ENCODE measurements around the gene PRMT2.

- TF ChIP-seq POLR2AphosphoS5 (IDR thresholded peaks at IDR 0.05): no peak
- no peak for TF ChIP-seq CTCF (IDR thresholded peaks at IDR 0.05)
- no peak for TF ChIP-seq POLR2A (IDR thresholded peaks at IDR 0.05; ENCODE audit: low read depth)
Observed at GRCh38 chr21:46608672-46609111, 26.8 kb upstream of the PRMT2 start.
